Right atrium auricular region (tissue), 2 donors: ENCODE measurements around the gene FUT6. TPM values are rescaled to one million over a fixed set of nuclear protein-coding genes. Genes with fewer than 3 reads are reported as not detected.
"Not testable (repeated sequence)": the region's sequence is repeated elsewhere in the genome, so short reads cannot be mapped to it uniquely, and the experiment has no call there.

Source experiments
- DNase-seq: peaks from one replicate; pipeline ENCODE4 v3.0.0-alpha.2; 2019; ENCODE audit warnings: low spot score
- H3K27ac ChIP-seq, 2 donors: fragments of 200-600 bp; sonication (generic); 1 replicate in 1 of 2; 2 replicates in 1 of 2; pipeline ENCODE4 v1.5.1; 2016 to 2019
- H3K27me3 ChIP-seq, 2 donors: fragments of 200-600 bp; sonication (generic); one replicate each; pipeline versions ENCODE4 v1.5.1 to v1.6.0; 2017 to 2019
- H3K36me3 ChIP-seq: fragments of 200-600 bp; sonication (generic); one replicate; pipeline ENCODE4 v1.5.1; 2016
- H3K4me1 ChIP-seq, 2 donors: fragments of 200-600 bp; sonication (generic); one replicate each; pipeline versions ENCODE4 v1.5.1 to v1.6.0; 2017 to 2019
- H3K4me3 ChIP-seq, 2 donors: fragments of 200-600 bp; sonication (generic); 1 replicate in 1 of 2; 2 replicates in 1 of 2; pipeline ENCODE4 v1.5.1; 2017 to 2019; ENCODE audit warnings: mild to moderate bottlenecking in 1 of 2, moderate library complexity in 1 of 2
- H3K9me3 ChIP-seq, 2 donors: fragments of 200-600 bp; sonication (generic); one replicate each; pipeline ENCODE4 v1.5.1; 2019
- total RNA-seq, 2 donors: library from RNA; depleted of rRNA; stranded (reverse); fragments of >200 nt; gene quantifications; one replicate each; pipeline ENCODE4 v1.1.0, GENCODE V29; 2016
- TF ChIP-seq, protein P1 (sequence below), 2 donors: fragments of 200-600 bp; sonication (generic); IDR thresholded peaks; one replicate each; pipeline ENCODE4 v1.5.1; 2019; ENCODE audit warnings: antibody characterized with exemption in 2 of 2

The FUT6 gene
- total RNA-seq, 2 donors from 2014 or later, result not detected

DNA sequence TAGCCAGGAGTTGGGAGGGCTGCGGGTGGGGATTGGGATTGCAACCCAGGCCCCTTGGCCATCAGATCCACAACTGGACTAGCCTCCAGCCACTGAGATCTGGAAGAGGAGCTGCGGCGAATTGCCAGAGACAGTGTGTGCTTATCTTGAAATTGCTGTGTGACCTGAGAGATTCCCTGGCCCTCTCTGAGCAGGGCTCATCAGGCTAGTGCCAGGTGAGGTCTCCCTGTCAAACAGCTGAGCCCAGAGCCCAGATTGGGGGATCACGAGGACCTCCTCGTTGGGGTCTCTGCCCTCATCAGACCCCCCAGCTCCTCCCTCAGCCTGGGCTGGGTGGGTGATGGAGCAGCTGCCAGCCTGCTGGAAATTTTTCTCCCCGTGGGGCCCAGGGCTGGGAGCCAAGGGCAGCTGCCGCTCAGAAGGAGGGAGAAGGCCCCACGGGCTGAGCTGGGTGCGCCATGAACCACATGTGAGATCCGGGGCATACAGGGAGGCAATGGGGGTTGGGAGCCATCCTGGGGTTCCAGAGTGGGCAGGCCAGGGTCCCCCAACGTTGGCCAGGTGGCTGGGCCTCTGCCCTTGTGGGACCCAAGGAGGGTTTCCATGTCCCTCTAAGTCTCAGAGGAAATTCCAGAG lies 23.6 kb upstream of the FUT6 start:
- Histone ChIP-seq H3K4me3 (no peak overlapping the region), H3K36me3 (no peaks in the 10 kb centered on the region), H3K27me3 (no peaks in the 10 kb centered on the region), H3K9me3 (no peaks in the 10 kb centered on the region), H3K27ac (no peak overlapping the region), H3K4me1 (no peaks in the 10 kb centered on the region)
- TF ChIP-seq, protein P1, sequence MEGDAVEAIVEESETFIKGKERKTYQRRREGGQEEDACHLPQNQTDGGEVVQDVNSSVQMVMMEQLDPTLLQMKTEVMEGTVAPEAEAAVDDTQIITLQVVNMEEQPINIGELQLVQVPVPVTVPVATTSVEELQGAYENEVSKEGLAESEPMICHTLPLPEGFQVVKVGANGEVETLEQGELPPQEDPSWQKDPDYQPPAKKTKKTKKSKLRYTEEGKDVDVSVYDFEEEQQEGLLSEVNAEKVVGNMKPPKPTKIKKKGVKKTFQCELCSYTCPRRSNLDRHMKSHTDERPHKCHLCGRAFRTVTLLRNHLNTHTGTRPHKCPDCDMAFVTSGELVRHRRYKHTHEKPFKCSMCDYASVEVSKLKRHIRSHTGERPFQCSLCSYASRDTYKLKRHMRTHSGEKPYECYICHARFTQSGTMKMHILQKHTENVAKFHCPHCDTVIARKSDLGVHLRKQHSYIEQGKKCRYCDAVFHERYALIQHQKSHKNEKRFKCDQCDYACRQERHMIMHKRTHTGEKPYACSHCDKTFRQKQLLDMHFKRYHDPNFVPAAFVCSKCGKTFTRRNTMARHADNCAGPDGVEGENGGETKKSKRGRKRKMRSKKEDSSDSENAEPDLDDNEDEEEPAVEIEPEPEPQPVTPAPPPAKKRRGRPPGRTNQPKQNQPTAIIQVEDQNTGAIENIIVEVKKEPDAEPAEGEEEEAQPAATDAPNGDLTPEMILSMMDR (IDR thresholded peaks at IDR 0.05), result no peak
- DNase-seq, result no peak

DNA sequence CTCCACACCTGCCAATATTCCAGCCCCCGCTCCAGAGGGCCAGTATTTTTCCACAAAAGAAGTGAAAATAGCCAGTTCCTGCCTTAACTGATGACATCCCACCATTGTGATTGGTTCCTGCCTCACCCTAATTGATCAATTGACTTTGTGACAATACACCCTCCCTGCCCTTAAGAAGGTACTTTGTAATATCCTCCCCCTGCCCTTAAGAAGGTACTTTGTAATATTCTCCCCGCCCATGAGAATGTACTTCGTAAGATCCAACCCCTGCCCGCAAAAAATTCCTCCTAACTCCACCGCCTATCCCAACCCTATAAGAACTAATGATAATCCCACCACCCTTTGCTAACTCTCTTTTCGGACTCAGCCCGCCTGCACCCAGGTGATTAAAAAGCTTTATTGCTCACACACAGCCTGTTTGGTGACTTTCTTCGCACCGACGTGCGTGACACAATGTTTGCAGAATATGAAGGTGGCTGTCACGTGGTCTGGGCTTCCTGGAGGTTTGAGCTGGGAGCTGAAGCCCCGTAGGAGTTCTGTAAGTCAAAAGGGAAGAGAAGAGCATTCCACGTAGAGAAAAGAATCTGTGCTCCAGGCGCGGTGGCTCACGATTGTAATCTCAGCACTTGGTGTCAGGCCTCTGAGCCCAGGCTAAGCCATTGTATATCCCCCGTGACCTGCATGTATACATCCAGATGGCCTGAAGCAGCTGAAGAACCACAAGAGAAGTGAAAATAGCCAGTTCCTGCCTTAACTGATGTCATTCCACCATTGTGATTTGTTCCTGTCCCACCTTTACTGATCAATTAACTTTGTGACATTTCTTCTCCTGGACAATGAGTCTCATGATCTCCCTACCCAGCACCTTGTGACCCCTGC lies 17.9 kb upstream of the FUT6 start:
- Histone ChIP-seq H3K4me1 (no peaks in the 10 kb centered on the region), H3K9me3 (no peaks in the 10 kb centered on the region), H3K27me3 (no peaks in the 10 kb centered on the region), H3K4me3 (no peak overlapping the region), H3K27ac (no peak overlapping the region), H3K36me3 (no peaks in the 10 kb centered on the region)
- DNase-seq, result no peak
- TF ChIP-seq, protein P1 (IDR thresholded peaks at IDR 0.05), result no peak

DNA sequence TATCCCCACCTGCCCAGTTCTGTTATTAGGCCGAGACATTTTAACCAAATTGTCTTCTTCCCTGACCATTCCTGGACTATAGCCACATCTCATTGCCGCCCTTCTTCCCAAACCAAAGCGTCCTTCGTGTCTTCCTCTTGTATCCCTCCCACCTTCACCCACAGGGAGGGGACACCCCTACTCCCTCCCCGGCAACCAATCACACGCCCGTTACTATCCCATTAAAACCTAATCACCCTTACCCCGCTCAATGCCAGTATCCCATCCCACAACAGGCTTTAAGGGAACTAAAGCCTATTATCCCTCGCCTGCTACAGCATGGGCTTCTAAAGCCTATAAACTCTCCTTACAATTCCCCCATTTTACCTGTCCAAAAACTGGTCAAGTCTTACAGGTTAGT lies 15.6 kb upstream of the FUT6 start:
- not testable (repeated sequence) for H3K9me3 ChIP-seq, H3K27ac ChIP-seq, DNase-seq, H3K4me3 ChIP-seq, H3K4me1 ChIP-seq, H3K27me3 ChIP-seq, H3K36me3 ChIP-seq

DNA sequence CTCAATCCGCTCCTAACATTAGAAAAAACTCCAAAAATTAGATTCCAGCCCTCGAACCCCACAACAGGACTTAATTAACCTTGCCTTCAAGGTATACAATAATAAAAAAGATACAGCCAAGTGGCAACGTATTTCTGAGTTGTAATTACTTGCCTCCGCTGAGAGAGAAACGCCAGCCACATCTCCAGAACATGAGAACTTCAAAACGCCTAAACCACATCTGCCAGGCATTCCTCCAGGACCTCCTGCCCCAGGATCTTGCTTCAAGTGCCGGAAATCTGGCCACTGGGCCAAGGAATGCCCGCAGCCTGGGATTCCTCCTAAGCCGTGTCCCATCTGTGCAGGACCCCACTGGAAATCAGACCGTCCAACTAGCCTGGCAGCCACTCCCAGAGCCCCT lies 14.6 kb upstream of the FUT6 start:
- H3K36me3 ChIP-seq, H3K27ac ChIP-seq, H3K9me3 ChIP-seq, H3K4me3 ChIP-seq, H3K27me3 ChIP-seq, H3K4me1 ChIP-seq, DNase-seq: not testable (repeated sequence)

DNA sequence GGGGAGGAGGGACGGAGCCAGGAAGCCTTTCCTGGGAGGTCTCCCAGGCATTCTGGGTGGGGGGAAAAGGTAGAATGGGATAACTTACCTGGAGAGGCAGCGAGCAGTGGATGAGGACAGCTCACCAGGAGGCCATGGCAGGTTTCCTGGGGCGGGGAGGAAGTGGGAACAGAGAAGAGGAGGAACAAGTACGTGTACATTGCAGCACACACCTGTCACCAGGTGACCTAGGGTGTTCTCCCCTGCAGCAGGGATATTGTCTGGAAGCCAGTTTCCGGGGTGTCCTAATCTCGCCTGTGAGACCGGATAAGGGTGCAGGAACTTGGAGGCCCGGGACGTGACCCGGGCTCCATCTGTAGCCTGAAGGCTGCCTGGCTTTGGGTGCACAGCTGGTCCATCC lies 11.8 kb upstream of the FUT6 start, which contains the start of gene FUT3:
TSS of gene FUT3 (minus strand) at position 148 of the 400 bp plus-strand sequence.
- H3K27me3 ChIP-seq, result no peaks in the 10 kb centered on the region
- H3K4me1 ChIP-seq, result no peaks in the 10 kb centered on the region
- H3K9me3 ChIP-seq, result no peaks in the 10 kb centered on the region
- no peaks in the 10 kb centered on the region for H3K36me3 ChIP-seq
- H3K27ac ChIP-seq, result no peak within 1 kb of the TSS
- TF ChIP-seq, protein P1 (IDR thresholded peaks at IDR 0.05), result no peak
- DNase-seq, result no peak
- no peak within 1 kb of the TSS for H3K4me3 ChIP-seq

DNA sequence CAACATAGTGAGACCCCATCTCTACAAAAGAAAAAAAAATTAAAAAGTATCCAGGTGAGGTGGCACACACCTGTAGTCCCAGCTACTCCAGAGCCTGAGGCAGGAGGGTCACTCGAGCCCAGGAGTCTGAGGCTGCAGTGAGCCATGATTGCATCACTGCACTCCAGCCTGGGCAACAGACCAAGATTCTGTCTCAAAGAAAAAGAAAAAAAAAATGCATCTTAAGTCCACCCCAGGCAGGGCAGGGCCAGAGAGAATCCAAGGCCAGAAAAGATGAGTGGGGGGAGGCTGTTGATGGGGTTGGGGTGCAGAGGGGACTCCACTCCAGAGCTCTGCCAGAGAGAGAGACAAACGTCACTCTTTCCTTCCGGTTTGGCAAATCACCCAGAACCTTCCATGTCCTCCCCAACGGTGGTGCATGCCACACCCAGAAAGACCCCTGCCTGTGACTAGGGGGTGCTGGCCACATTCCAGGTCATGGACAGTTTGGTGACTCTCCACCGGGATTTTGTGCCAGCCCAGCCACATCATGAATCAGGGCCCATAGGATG lies 11.3 kb upstream of the FUT6 start:
- Histone ChIP-seq H3K27me3 (no peaks in the 10 kb centered on the region), H3K27ac (no peak overlapping the region), H3K4me1 (no peaks in the 10 kb centered on the region), H3K9me3 (no peaks in the 10 kb centered on the region), H3K36me3 (no peaks in the 10 kb centered on the region), H3K4me3 (no peak overlapping the region)
- TF ChIP-seq, protein P1 (IDR thresholded peaks at IDR 0.05), result no peak
- no peak for DNase-seq
